Measurements from ENCODE around the gene IFT122.

Gene IFT122

DNA sequence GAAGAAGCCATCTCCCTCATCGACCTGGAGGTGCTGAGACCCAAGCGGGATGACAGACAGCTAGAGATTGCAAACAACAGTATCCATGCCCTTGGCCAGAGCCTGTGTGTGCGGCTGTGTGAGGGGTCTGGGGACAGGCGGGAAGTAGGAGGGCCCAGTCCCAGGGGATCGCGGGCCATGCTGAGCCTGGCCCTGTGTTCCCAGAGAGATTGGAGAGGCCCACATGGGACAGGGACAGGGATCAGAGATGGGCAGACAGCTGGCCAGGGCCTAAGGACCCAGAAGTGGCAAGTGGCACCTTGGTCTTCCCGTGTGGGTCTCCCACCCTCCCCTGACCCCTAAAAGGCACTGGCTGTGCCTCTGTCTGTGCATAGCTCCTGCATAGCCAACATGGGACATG lies 77.5 kb downstream of the IFT122 start:
- TF ChIP-seq, protein P1, sequence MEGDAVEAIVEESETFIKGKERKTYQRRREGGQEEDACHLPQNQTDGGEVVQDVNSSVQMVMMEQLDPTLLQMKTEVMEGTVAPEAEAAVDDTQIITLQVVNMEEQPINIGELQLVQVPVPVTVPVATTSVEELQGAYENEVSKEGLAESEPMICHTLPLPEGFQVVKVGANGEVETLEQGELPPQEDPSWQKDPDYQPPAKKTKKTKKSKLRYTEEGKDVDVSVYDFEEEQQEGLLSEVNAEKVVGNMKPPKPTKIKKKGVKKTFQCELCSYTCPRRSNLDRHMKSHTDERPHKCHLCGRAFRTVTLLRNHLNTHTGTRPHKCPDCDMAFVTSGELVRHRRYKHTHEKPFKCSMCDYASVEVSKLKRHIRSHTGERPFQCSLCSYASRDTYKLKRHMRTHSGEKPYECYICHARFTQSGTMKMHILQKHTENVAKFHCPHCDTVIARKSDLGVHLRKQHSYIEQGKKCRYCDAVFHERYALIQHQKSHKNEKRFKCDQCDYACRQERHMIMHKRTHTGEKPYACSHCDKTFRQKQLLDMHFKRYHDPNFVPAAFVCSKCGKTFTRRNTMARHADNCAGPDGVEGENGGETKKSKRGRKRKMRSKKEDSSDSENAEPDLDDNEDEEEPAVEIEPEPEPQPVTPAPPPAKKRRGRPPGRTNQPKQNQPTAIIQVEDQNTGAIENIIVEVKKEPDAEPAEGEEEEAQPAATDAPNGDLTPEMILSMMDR (conservative IDR thresholded peaks at IDR 0.05), result no peak
- H3K27ac ChIP-seq, result no peak overlapping the region

GRCh38 chr3:129518038-129518561 lies 78.1 kb downstream of the IFT122 start:
- TF ChIP-seq, protein P1 (conservative IDR thresholded peaks at IDR 0.05), result no peak
- H3K27ac ChIP-seq, result no peak overlapping the region

- TF ChIP-seq, protein P1 (conservative IDR thresholded peaks at IDR 0.05), result no peak
- no peak overlapping the region for H3K27ac ChIP-seq
Observed at GRCh38 chr3:129518581-129518980, 78.6 kb downstream of the IFT122 start.

DNA sequence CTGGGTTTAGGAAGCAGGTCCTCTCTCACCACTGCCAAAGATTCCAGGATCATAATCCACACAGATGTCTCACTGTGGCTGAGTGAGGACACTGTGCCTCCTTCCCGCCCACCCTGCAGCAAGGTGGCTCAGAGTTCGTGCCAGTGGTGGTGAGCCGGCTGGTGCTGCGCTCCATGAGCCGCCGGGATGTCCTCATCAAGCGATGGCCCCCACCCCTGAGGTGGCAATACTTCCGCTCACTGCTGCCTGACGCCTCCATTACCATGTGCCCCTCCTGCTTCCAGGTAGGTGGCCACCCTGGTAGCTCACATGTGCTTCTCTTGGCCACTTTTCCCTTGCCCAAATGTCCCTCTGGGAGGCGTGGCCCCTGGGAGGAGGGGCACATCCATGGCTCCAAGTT lies 79.4 kb downstream of the IFT122 start:
- TF ChIP-seq, protein P1 (conservative IDR thresholded peaks at IDR 0.05), result no peak

DNA sequence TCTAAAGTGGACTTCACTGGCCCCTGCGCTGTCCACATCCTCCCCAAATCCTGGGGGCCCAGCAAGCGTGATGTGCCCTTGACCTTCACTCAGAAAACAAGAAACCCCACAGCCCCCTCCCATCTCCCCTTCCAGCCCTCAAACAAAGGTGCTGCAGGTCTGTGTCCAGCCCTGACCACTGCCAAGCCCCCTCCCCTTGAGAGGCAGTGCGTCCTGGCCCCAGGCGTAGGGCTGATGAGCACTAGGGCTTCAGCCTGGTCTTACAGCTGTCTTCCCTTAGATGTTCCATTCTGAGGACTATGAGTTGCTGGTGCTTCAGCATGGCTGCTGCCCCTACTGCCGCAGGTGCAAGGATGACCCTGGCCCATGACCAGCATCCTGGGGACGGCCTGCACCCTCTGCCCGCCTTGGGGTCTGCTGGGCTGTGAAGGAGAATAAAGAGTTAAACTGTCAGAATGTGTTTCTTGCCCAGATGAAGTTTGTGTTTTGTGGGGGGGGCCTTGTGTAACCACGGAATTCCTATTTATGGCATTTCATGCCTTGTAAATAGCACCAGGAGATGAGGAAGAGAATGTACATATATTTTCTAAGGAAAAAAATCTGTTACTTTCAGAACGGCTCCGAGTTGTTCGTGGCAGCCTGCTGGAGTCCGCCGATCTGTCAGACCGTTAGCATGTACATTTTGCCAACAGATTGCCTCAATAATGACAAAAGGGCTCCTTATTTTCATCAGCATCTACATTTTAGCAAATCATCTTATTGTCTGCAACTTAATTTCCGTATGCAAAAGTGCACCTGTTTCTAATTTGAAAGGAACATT lies 80.1 kb downstream of the IFT122 start:
- H3K27ac ChIP-seq, result no peak overlapping the region
- TF ChIP-seq, protein P1 (conservative IDR thresholded peaks at IDR 0.05), result no peak

More for the DNA sequence above, 79.4 kb downstream of the IFT122 start:
- no peak overlapping the region for H3K27ac ChIP-seq

DNA sequence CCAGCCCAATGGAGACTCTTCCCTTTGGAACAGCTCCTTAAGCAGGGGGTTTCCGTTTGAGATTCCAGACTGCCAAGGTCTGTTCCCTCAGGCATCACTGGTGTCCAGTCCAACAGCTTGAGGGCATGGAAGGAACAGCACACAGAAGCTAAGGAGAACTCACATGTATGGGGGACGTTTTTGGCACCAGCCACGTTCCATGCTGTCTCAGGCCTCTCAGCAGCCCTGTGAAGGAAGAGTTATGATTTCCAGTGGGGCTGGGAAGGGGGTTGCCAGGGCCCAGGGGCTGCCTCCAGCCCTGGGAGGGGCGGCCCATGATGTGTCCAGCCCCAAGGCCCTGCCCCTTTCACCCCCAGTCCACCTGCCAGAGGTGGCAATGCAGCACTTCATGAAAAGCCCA lies 80.9 kb downstream of the IFT122 start:
- H3K27ac ChIP-seq, result no peak overlapping the region
- TF ChIP-seq, protein P1 (conservative IDR thresholded peaks at IDR 0.05), result no peak

DNA sequence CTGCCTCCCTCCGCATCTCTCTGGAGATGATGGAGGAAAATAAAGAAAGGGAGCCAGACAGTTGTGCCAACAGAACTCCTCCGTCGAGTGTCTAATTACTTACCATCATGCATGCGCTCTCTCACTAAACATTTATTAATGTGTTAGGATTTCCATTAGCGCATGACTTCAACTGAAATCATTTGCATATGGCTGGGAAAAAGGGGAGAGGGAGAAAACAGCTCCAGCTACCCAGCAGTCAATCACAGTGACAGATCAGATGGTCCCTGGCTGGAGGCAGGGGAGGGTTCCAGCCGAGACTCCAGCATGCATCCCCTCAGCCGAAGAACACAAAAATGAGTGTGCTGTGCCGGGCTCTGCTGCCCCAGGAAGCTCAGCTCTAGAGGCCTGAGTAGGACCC lies 81.6 kb downstream of the IFT122 start:
- no peak overlapping the region for H3K27ac ChIP-seq
- TF ChIP-seq, protein P1 (conservative IDR thresholded peaks at IDR 0.05), result no peak

Data from VCaP (cell line).